ENCODE results near the gene ADCY6.

The ADCY6 gene

GRCh38 chr12:48775299-48775698, 13.6 kb downstream of the ADCY6 start:
- ATAC-seq (ENCODE audit: insufficient read depth, low read depth) (no peak), DNase-seq (no peak)
- TF ChIP-seq CTCF (IDR thresholded peaks at IDR 0.05; ENCODE audit: borderline replicate concordance, extremely low read depth, low read length, poor library complexity, severe bottlenecking), result no peak
- TF ChIP-seq EZH2 (IDR thresholded peaks at IDR 0.05; ENCODE audit: borderline replicate concordance, low read depth, low read length, severe bottlenecking), result no peak
- Histone ChIP-seq H3K27me3 (ENCODE audit: insufficient read depth, low read length, poor library complexity) (no peaks in the 10 kb centered on the region), H3K36me3 (ENCODE audit: insufficient read depth, low read length) (no peaks in the 10 kb centered on the region), H3K9me3 (ENCODE audit: insufficient read depth, low read length, severe bottlenecking) (no peaks in the 10 kb centered on the region), H3K27ac (ENCODE audit: low read length) (no peak overlapping the region), H3K4me2 (ENCODE audit: insufficient read depth, low read length) (no peak overlapping the region), H2AFZ (ENCODE audit: low read depth, low read length) (no peak overlapping the region), H3K79me2 (ENCODE audit: insufficient read depth, low read length) (no peaks in the 10 kb centered on the region), H4K20me1 (ENCODE audit: insufficient read depth, low read length) (no peaks in the 10 kb centered on the region), H3K4me1 (ENCODE audit: insufficient read depth, low read length) (no peaks in the 10 kb centered on the region), H3K9ac (ENCODE audit: low read depth, low read length) (no peak overlapping the region), H3K4me3 (ENCODE audit: low read depth in 1 of 2, low read length in 2 of 2) (no peak overlapping the region)

GRCh38 chr12:48774516-48774915, 14.4 kb downstream of the ADCY6 start:
- H3K9ac ChIP-seq (ENCODE audit: low read depth, low read length), result no peak overlapping the region
- no peaks in the 10 kb centered on the region for H3K9me3 ChIP-seq (ENCODE audit: insufficient read depth, low read length, severe bottlenecking)
- ATAC-seq (ENCODE audit: insufficient read depth, low read depth), result no peak
- no peaks in the 10 kb centered on the region for H3K4me1 ChIP-seq (ENCODE audit: insufficient read depth, low read length)
- H3K27ac ChIP-seq (ENCODE audit: low read length), result no peak overlapping the region
- DNase-seq, result no peak
- H3K36me3 ChIP-seq (ENCODE audit: insufficient read depth, low read length), result no peaks in the 10 kb centered on the region
- no peak overlapping the region for H3K4me2 ChIP-seq (ENCODE audit: insufficient read depth, low read length)
- no peak overlapping the region for H2AFZ ChIP-seq (ENCODE audit: low read depth, low read length)
- H3K27me3 ChIP-seq (ENCODE audit: insufficient read depth, low read length, poor library complexity), result no peaks in the 10 kb centered on the region
- H4K20me1 ChIP-seq (ENCODE audit: insufficient read depth, low read length), result no peaks in the 10 kb centered on the region
- TF ChIP-seq CTCF (IDR thresholded peaks at IDR 0.05; ENCODE audit: borderline replicate concordance, extremely low read depth, low read length, poor library complexity, severe bottlenecking) (no peak), EZH2 (IDR thresholded peaks at IDR 0.05; ENCODE audit: borderline replicate concordance, low read depth, low read length, severe bottlenecking) (no peak)
- no peaks in the 10 kb centered on the region for H3K79me2 ChIP-seq (ENCODE audit: insufficient read depth, low read length)
- no peak overlapping the region for H3K4me3 ChIP-seq (ENCODE audit: low read depth in 1 of 2, low read length in 2 of 2)

- H3K27me3 ChIP-seq (ENCODE audit: insufficient read depth, low read length, poor library complexity), result no peaks in the 10 kb centered on the region
- no peak overlapping the region for H3K27ac ChIP-seq (ENCODE audit: low read length)
- no peak for TF ChIP-seq EZH2 (IDR thresholded peaks at IDR 0.05; ENCODE audit: borderline replicate concordance, low read depth, low read length, severe bottlenecking)
- TF ChIP-seq CTCF (IDR thresholded peaks at IDR 0.05; ENCODE audit: borderline replicate concordance, extremely low read depth, low read length, poor library complexity, severe bottlenecking), result no peak
- no peak overlapping the region for H3K4me2 ChIP-seq (ENCODE audit: insufficient read depth, low read length)
- DNase-seq, result no peak
- no peak overlapping the region for H3K9ac ChIP-seq (ENCODE audit: low read depth, low read length)
- no peak for ATAC-seq (ENCODE audit: insufficient read depth, low read depth)
- H2AFZ ChIP-seq (ENCODE audit: low read depth, low read length), result no peak overlapping the region
- H3K36me3 ChIP-seq (ENCODE audit: insufficient read depth, low read length), result no peaks in the 10 kb centered on the region
- no peak overlapping the region for H3K4me3 ChIP-seq (ENCODE audit: low read depth in 1 of 2, low read length in 2 of 2)
- no peaks in the 10 kb centered on the region for H3K9me3 ChIP-seq (ENCODE audit: insufficient read depth, low read length, severe bottlenecking)
- H3K4me1 ChIP-seq (ENCODE audit: insufficient read depth, low read length), result no peaks in the 10 kb centered on the region
- no peaks in the 10 kb centered on the region for H3K79me2 ChIP-seq (ENCODE audit: insufficient read depth, low read length)
- no peaks in the 10 kb centered on the region for H4K20me1 ChIP-seq (ENCODE audit: insufficient read depth, low read length)
Measured at GRCh38 chr12:48773686-48774085, 15.2 kb downstream of the ADCY6 start.

- ATAC-seq (ENCODE audit: insufficient read depth, low read depth), result no peak
- Histone ChIP-seq H2AFZ (ENCODE audit: low read depth, low read length) (no peak overlapping the region), H3K4me2 (ENCODE audit: insufficient read depth, low read length) (no peak overlapping the region), H3K4me3 (ENCODE audit: low read depth in 1 of 2, low read length in 2 of 2) (no peak overlapping the region), H3K9ac (ENCODE audit: low read depth, low read length) (no peak overlapping the region), H3K27me3 (ENCODE audit: insufficient read depth, low read length, poor library complexity) (no peaks in the 10 kb centered on the region), H3K79me2 (ENCODE audit: insufficient read depth, low read length) (no peaks in the 10 kb centered on the region), H3K9me3 (ENCODE audit: insufficient read depth, low read length, severe bottlenecking) (no peaks in the 10 kb centered on the region), H3K27ac (ENCODE audit: low read length) (no peak overlapping the region), H3K4me1 (ENCODE audit: insufficient read depth, low read length) (no peaks in the 10 kb centered on the region), H4K20me1 (ENCODE audit: insufficient read depth, low read length) (no peaks in the 10 kb centered on the region), H3K36me3 (ENCODE audit: insufficient read depth, low read length) (no peaks in the 10 kb centered on the region)
- no peak for TF ChIP-seq EZH2 (IDR thresholded peaks at IDR 0.05; ENCODE audit: borderline replicate concordance, low read depth, low read length, severe bottlenecking)
- no peak for TF ChIP-seq CTCF (IDR thresholded peaks at IDR 0.05; ENCODE audit: borderline replicate concordance, extremely low read depth, low read length, poor library complexity, severe bottlenecking)
- DNase-seq, result no peak
Measured at GRCh38 chr12:48771588-48772112, 17.2 kb downstream of the ADCY6 start.

Measured in DND-41 (cell line).